ENCODE measurements around the gene TTC39B. TPM values are rescaled to one million over a fixed set of nuclear protein-coding genes. Genes with fewer than 3 reads are reported as not detected.
A peak's percentile ranks its signal among the peaks of the same experiment; 100 is the strongest.

Gene TTC39B
- total RNA-seq, 2 experiments from 2014 or later = 0.06 TPM; not detected in 1

- DNase-seq (ENCODE audit: low spot score) = no peak
- ChIA-PET POLR2A (interaction anchor here (0.6 to 1.0 kb wide), 2 partner anchors 13 to 390 kb away, joined by 3 read pairs; no protein-coding TSS in a partner anchor), CTCF (ENCODE audit: unreplicated experiment) (no interaction called here)
- no peaks in the 10 kb centered on the region for H4K20me1 ChIP-seq (ENCODE audit: insufficient read depth, low read length)
- H3K79me2 ChIP-seq (ENCODE audit: insufficient read depth, low read depth, low read length) = no peaks in the 10 kb centered on the region
- H3K9me2 ChIP-seq (ENCODE audit: insufficient read depth, low read length) = no peaks in the 10 kb centered on the region
- no peak overlapping the region for H3K4me2 ChIP-seq (ENCODE audit: low read length)
- H3K4me3 ChIP-seq (ENCODE audit: low read depth, low read length, poor library complexity, severe bottlenecking) = no peak overlapping the region
- intact Hi-C loops (cut with micrococcal nuclease; ENCODE audit: unreplicated experiment) = no loop called here
- H3K4me1 ChIP-seq (ENCODE audit: insufficient read depth, low read length, poor library complexity, severe bottlenecking) = no peaks in the 10 kb centered on the region
- H3K9me3 ChIP-seq (ENCODE audit: low read length) = no peaks in the 10 kb centered on the region
- no peak overlapping the region for H2AFZ ChIP-seq (ENCODE audit: low read length)
- H3K36me3 ChIP-seq (ENCODE audit: insufficient read depth, low read length) = no peaks in the 10 kb centered on the region
- H3K27ac ChIP-seq (ENCODE audit: low read depth, low read length, poor library complexity, severe bottlenecking) = no peak overlapping the region
- TF ChIP-seq EZH2phosphoT487 (IDR thresholded peaks at IDR 0.05; ENCODE audit: borderline replicate concordance, low read depth, low read length) (no peak), CTCF (conservative IDR thresholded peaks at IDR 0.05; ENCODE audit: low read length) (no peak)
- BruUV-seq (replicated peaks) = no TSS peak
These were observed 88.0 kb downstream of the TTC39B start for GRCh38 chr9:15218994-15219393.

GRCh38 chr9:15213249-15213648, 93.8 kb downstream of the TTC39B start:
- Histone ChIP-seq H3K4me1 (ENCODE audit: insufficient read depth, low read length, poor library complexity, severe bottlenecking) (no peaks in the 10 kb centered on the region), H3K9me3 (ENCODE audit: low read length) (no peaks in the 10 kb centered on the region), H3K9me2 (ENCODE audit: insufficient read depth, low read length) (no peaks in the 10 kb centered on the region), H3K27ac (ENCODE audit: low read depth, low read length, poor library complexity, severe bottlenecking) (no peak overlapping the region), H3K4me3 (ENCODE audit: low read depth, low read length, poor library complexity, severe bottlenecking) (no peak overlapping the region), H3K4me2 (ENCODE audit: low read length) (no peak overlapping the region), H2AFZ (ENCODE audit: low read length) (no peak overlapping the region), H3K79me2 (ENCODE audit: insufficient read depth, low read depth, low read length) (no peaks in the 10 kb centered on the region), H3K36me3 (ENCODE audit: insufficient read depth, low read length) (no peaks in the 10 kb centered on the region), H4K20me1 (ENCODE audit: insufficient read depth, low read length) (no peaks in the 10 kb centered on the region)
- TF ChIP-seq CTCF (conservative IDR thresholded peaks at IDR 0.05; ENCODE audit: low read length) (no peak), EZH2phosphoT487 (IDR thresholded peaks at IDR 0.05; ENCODE audit: borderline replicate concordance, low read depth, low read length) (no peak)
- DNase-seq (ENCODE audit: low spot score) = no peak
- no TSS peak for BruUV-seq (replicated peaks)
- CTCF ChIA-PET (ENCODE audit: unreplicated experiment) = no interaction called here
- POLR2A ChIA-PET = interaction anchor here (0.6 to 0.8 kb wide), 2 partner anchors 8 to 220 kb away, joined by 3 to 6 read pairs; no protein-coding TSS in a partner anchor
- intact Hi-C loops (cut with micrococcal nuclease; ENCODE audit: unreplicated experiment) = loop anchor here (5.0 kb wide), 1 partner anchor 424 kb away; no protein-coding TSS in a partner anchor

- peak; percentile 51; the same call in 1 of the 2 replicates for TF ChIP-seq CTCF (conservative IDR thresholded peaks at IDR 0.05; ENCODE audit: low read length)
- no peak for TF ChIP-seq EZH2phosphoT487 (IDR thresholded peaks at IDR 0.05; ENCODE audit: borderline replicate concordance, low read depth, low read length)
- BruUV-seq (replicated peaks) = no TSS peak
- POLR2A ChIA-PET = interaction anchor here (0.6 to 0.7 kb wide), 3 partner anchors 10 to 1938 kb away, joined by 3 to 5 read pairs (median 4); no protein-coding TSS in a partner anchor
These were observed 95.1 kb downstream of the TTC39B start for GRCh38 chr9:15211815-15212495.

More at GRCh38 chr9:15211815-15212495, 95.1 kb downstream of the TTC39B start:
- no peaks in the 10 kb centered on the region for H3K4me1 ChIP-seq (ENCODE audit: insufficient read depth, low read length, poor library complexity, severe bottlenecking)
- H3K9me2 ChIP-seq (ENCODE audit: insufficient read depth, low read length) = no peaks in the 10 kb centered on the region
- no peaks in the 10 kb centered on the region for H3K36me3 ChIP-seq (ENCODE audit: insufficient read depth, low read length)
- CTCF ChIA-PET (ENCODE audit: unreplicated experiment) = no interaction called here
- H4K20me1 ChIP-seq (ENCODE audit: insufficient read depth, low read length) = no peaks in the 10 kb centered on the region
- H3K4me2 ChIP-seq (ENCODE audit: low read length) = no peak overlapping the region
- H3K4me3 ChIP-seq (ENCODE audit: low read depth, low read length, poor library complexity, severe bottlenecking) = no peak overlapping the region
- H3K79me2 ChIP-seq (ENCODE audit: insufficient read depth, low read depth, low read length) = no peaks in the 10 kb centered on the region
- no peak overlapping the region for H3K27ac ChIP-seq (ENCODE audit: low read depth, low read length, poor library complexity, severe bottlenecking)
- intact Hi-C loops (cut with micrococcal nuclease; ENCODE audit: unreplicated experiment) = loop anchor here (1.0 to 5.0 kb wide), 3 partner anchors 205 to 425 kb away; no protein-coding TSS in a partner anchor
- no peaks in the 10 kb centered on the region for H3K9me3 ChIP-seq (ENCODE audit: low read length)
- no peak for DNase-seq (ENCODE audit: low spot score)
- H2AFZ ChIP-seq (ENCODE audit: low read length) = no peak overlapping the region

Measured in OCI-LY7 (cell line).